Small intestine (tissue), 7 donors: ENCODE results near the gene TCERG1L. TPM values are rescaled to one million over a fixed set of nuclear protein-coding genes. Genes with fewer than 3 reads are reported as not detected.
A peak's percentile ranks its signal among the peaks of the same experiment; 100 is the strongest.

Experiments
- DNase-seq, 2 donors: peaks; one replicate each; pipeline versions ENCODE4 v3.0.0 to v3.0.0-alpha.2; 2013
- FAIRE-seq: peaks from 2 replicates; lab custom pipeline; 2012; peaks lifted over from hg19 to GRCh38; lab: Jason Lieb, UNC
- H3K27ac ChIP-seq, 3 donors: one replicate each; pipeline ENCODE4 v1.5.1; 2013; ENCODE audit warnings: low read length in 2 of 3, mild to moderate bottlenecking in 2 of 3, control low read depth in 1 of 3, inconsistent platforms in 1 of 3, low read depth in 1 of 3, moderate library complexity in 1 of 3
- H3K27me3 ChIP-seq, 3 donors: one replicate each; pipeline ENCODE4 v1.6.1; 2013; ENCODE audit warnings: low read length in 3 of 3, inconsistent platforms in 1 of 3; ENCODE audit not compliant: control insufficient read depth in 3 of 3, insufficient read depth in 3 of 3
- H3K36me3 ChIP-seq, 3 donors: one replicate each; pipeline ENCODE4 v1.6.1; 2013; ENCODE audit warnings: low read length in 3 of 3, inconsistent platforms in 1 of 3, low read depth in 1 of 3, mild to moderate bottlenecking in 1 of 3, moderate library complexity in 1 of 3; ENCODE audit not compliant: control insufficient read depth in 3 of 3, insufficient read depth in 2 of 3
- H3K4me1 ChIP-seq, 3 donors: one replicate each; pipeline ENCODE4 v1.6.1; 2013; ENCODE audit warnings: low read length in 2 of 3, inconsistent platforms in 1 of 3, low read depth in 1 of 3, mild to moderate bottlenecking in 1 of 3, moderate library complexity in 1 of 3; ENCODE audit not compliant: control insufficient read depth in 3 of 3, insufficient read depth in 2 of 3
- H3K4me3 ChIP-seq, 3 donors: one replicate each; pipeline ENCODE4 v1.5.1; 2013; ENCODE audit warnings: low read length in 3 of 3, control low read depth in 1 of 3, inconsistent platforms in 1 of 3, low read depth in 1 of 3, mild to moderate bottlenecking in 1 of 3, moderate library complexity in 1 of 3
- H3K9me3 ChIP-seq, 2 donors: one replicate each; pipeline ENCODE4 v1.6.1; 2013; ENCODE audit warnings: low read depth in 1 of 2, low read length in 1 of 2; ENCODE audit not compliant: control insufficient read depth in 2 of 2, insufficient read depth in 1 of 2
- WGBS, 3 donors: extraction: QIAGEN DNeasy Blood & Tissue Kit; methylation state at CpG; one replicate each; pipeline ENCODE4 v1.1.7; 2013; 5-methylcytosine and 5-hydroxymethylcytosine counted together
- polyA plus RNA-seq, 4 donors: library from polyadenylated mRNA; stranded (reverse) in 3 of 4; unstranded in 1 of 4; fragments of 200-250 nt in 3 of 4; fragments of 120-200 nt in 1 of 4; gene quantifications; one replicate each; pipeline versions ENCODE4 v1.2.1 to v1.2.3, GENCODE V29; 2013
- donor health status: healthy with polysubstance abuse.
- donor health status: control.
- donor health status: control.
- donor health status: Bipolar disorder and iron deficiency.
- donor health status: healthy.

Gene TCERG1L
- polyA plus RNA-seq, 4 donors = 0.04 to 0.12 TPM; not detected in 2

- Histone ChIP-seq H3K9me3 (no peaks in the 10 kb centered on the region), H3K27me3 (peaks cover 13 to 19% (median 18%) of the 10 kb centered on the region in 3 donors), H3K4me1 (peaks cover 0 to 3% (median 0%) of the 10 kb centered on the region in 3 donors), H3K27ac (no peak overlapping the region), H3K4me3 (no peak overlapping the region), H3K36me3 (no peaks in the 10 kb centered on the region)
- DNase-seq = no peak
- WGBS, 3 donors = 50 to 71% (median 69%) methylated on average over 6 of the region's 6 CpGs
- no peak for FAIRE-seq
Measured at GRCh38 chr10:131313377-131313776, 1.9 kb upstream of the TCERG1L start.

- WGBS, 3 donors = 3 to 15% (median 13%) methylated on average over 31 to 32 of the region's 32 CpGs
- no peaks in the 10 kb centered on the region for H3K9me3 ChIP-seq
- H3K27ac ChIP-seq = no peak overlapping the region
- peaks cover 0 to 3% (median 0%) of the 10 kb centered on the region in 3 donors for H3K4me1 ChIP-seq
- DNase-seq (peak in 1 of 2 donors; percentile 30), FAIRE-seq (no peak)
- no peaks in the 10 kb centered on the region for H3K36me3 ChIP-seq
- peaks cover 13 to 20% (median 19%) of the 10 kb centered on the region in 3 donors for H3K27me3 ChIP-seq
- peak overlapping the region in 1 of 3 donors; percentile 45 for H3K4me3 ChIP-seq
Measured at GRCh38 chr10:131312478-131312836, 936 bp upstream of the TCERG1L start.

- Histone ChIP-seq H3K9me3 (no peaks in the 10 kb centered on the region), H3K27me3 (peaks cover 13 to 20% (median 19%) of the 10 kb centered on the region in 3 donors), H3K27ac (no peak overlapping the region), H3K4me1 (peaks cover 0 to 3% (median 0%) of the 10 kb centered on the region in 3 donors), H3K36me3 (no peaks in the 10 kb centered on the region), H3K4me3 (peak overlapping the region in 1 of 3 donors; percentile 45)
- FAIRE-seq (no peak), DNase-seq (peak in 1 of 2 donors; percentile 5)
- WGBS, 3 donors = 0 to 3% (median 2%) methylated on average over 2 to 36 of the region's 36 CpGs
Measured at GRCh38 chr10:131311402-131311660, 190 bp downstream of the TCERG1L start.

- DNase-seq = peak in 1 of 2 donors; percentile 8
- Histone ChIP-seq H3K4me3 (peak overlapping the region in 1 of 3 donors; percentile 45), H3K9me3 (no peaks in the 10 kb centered on the region)
Measured at GRCh38 chr10:131310551-131311401, 745 bp downstream of the TCERG1L start.

GRCh38 chr10:131310142-131310541 is 1.4 kb downstream of the TCERG1L start:
- peaks cover 13 to 20% (median 19%) of the 10 kb centered on the region in 3 donors for H3K27me3 ChIP-seq
- no peaks in the 10 kb centered on the region for H3K9me3 ChIP-seq
- DNase-seq = no peak
- no peak overlapping the region for H3K4me3 ChIP-seq
- no peaks in the 10 kb centered on the region for H3K36me3 ChIP-seq
- no peak for FAIRE-seq
- 8 to 14% (median 10%) methylated on average over 4 of the region's 4 CpGs for WGBS, 3 donors
- H3K4me1 ChIP-seq = peaks cover 0 to 3% (median 0%) of the 10 kb centered on the region in 3 donors
- H3K27ac ChIP-seq = no peak overlapping the region

More at GRCh38 chr10:131310551-131311401, 745 bp downstream of the TCERG1L start:
- no peak for FAIRE-seq
- H3K36me3 ChIP-seq = no peaks in the 10 kb centered on the region
- peaks cover 13 to 20% (median 19%) of the 10 kb centered on the region in 3 donors for H3K27me3 ChIP-seq
- H3K27ac ChIP-seq = no peak overlapping the region
- peaks cover 0 to 3% (median 0%) of the 10 kb centered on the region in 3 donors for H3K4me1 ChIP-seq
- WGBS, 3 donors = 5 to 14% (median 8%) methylated on average over 65 to 76 of the region's 76 CpGs

- Histone ChIP-seq H3K4me3 (no peak overlapping the region), H3K27me3 (peaks cover 0 to 2% (median 0%) of the 10 kb centered on the region in 3 donors), H3K4me1 (no peaks in the 10 kb centered on the region), H3K27ac (no peak overlapping the region), H3K9me3 (no peaks in the 10 kb centered on the region), H3K36me3 (no peaks in the 10 kb centered on the region)
- WGBS, 3 donors = 66 to 80% (median 76%) methylated on average over 3 of the region's 3 CpGs
- FAIRE-seq (no peak), DNase-seq (no peak)
Measured at GRCh38 chr10:131300508-131300907, 11.0 kb downstream of the TCERG1L start.

GRCh38 chr10:131290781-131291180 is 20.7 kb downstream of the TCERG1L start:
- Histone ChIP-seq H3K9me3 (no peaks in the 10 kb centered on the region), H3K27me3 (no peaks in the 10 kb centered on the region), H3K4me1 (no peaks in the 10 kb centered on the region), H3K36me3 (no peaks in the 10 kb centered on the region), H3K4me3 (no peak overlapping the region), H3K27ac (no peak overlapping the region)
- FAIRE-seq = no peak
- no peak for DNase-seq
- WGBS, 3 donors = 63 to 85% (median 70%) methylated on average over 7 of the region's 7 CpGs

- Histone ChIP-seq H3K27ac (no peak overlapping the region), H3K36me3 (no peaks in the 10 kb centered on the region), H3K27me3 (no peaks in the 10 kb centered on the region), H3K4me3 (no peak overlapping the region), H3K9me3 (no peaks in the 10 kb centered on the region), H3K4me1 (no peaks in the 10 kb centered on the region)
- WGBS, 3 donors = 89 to 91% (median 91%) methylated on average over 12 of the region's 12 CpGs
- FAIRE-seq = no peak
- DNase-seq = no peak
Measured at GRCh38 chr10:131288648-131289047, 22.9 kb downstream of the TCERG1L start.
